ENCODE results near the gene XG.
A peak's percentile ranks its signal among the peaks of the same experiment; 100 is the strongest.
"Not testable (repeated sequence)": the region's sequence is repeated elsewhere in the genome, so short reads cannot be mapped to it uniquely, and the experiment has no call there.

Gene XG

DNA sequence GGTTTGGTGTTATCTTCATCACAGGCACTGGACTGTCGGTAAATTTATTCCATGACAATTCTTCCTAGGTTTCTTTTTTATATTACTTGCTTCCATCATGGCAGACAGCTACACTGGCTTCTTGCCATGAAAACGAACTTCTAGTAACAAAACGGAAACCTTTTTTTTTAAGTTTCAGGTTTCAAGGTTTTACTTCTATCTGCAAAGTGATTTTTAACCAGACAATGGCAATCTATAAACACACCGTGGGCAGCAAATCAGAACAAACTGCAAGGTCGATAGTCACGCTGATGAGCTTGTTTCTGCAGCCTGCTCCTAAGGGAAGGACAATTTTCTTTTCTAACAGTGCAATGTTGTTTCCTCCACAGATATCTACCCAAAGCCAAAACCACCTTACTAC, 29.9 kb downstream of the XG start:
- no peak for DNase-seq

DNA sequence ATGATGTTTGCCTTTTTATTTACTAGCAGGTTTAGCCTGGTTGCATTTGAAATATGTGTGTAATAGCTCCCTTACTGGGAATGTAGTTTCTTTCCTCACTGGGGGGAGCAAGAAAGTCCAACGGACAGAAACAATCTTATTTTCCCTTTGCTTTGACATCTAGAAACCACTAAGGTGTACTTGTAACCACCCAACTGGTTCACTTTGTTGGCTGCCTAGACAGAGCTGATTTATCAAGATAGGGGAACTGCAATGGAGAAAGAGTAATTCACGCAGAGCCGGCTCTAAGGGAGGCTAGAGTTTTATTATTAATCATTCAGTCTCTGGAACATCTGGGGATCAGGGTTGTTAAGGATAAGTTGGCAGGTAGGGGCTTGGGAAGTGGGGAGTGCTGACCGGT, 30.3 kb downstream of the XG start:
- no peak for DNase-seq

DNA sequence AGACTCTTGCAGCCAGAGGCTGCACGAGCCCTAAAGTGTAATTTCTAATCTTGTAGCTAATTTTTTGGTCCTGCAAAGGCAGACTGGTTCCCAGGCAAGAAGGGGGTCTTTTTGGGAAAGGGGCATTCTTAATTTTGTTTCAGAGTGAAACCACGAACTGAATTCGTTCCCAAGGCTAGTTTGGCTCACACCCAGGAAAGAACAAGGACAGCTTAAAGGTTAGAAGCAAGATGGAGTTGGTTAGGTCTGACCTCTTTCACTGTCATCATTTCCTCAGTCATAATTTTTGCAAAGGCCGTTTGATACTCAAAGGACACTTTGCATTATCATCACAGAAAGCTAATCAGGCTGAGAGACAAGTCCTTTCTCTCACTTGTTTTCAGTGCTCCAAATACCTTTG, 30.9 kb downstream of the XG start:
- no peak for DNase-seq

DNA sequence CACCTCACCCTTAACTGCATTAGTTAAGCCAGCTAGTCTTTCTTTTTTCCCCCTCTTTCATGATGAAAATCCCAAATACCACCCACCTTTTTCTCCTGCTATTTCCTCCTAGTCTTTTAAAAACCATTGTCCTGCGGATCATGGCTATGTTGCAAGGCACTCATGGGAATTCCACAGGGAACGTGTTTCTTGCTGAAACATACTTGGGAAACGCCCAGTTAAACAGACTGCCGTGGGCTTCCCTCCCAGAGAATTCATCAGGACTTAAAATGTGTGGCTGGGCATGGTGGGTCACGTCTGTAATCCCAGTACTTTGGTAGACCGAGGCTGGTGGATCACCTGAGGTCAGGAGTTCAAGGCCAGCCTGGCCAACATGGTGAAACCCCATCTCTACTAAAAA, 32.2 kb downstream of the XG start:
- DNase-seq, result no peak

DNA sequence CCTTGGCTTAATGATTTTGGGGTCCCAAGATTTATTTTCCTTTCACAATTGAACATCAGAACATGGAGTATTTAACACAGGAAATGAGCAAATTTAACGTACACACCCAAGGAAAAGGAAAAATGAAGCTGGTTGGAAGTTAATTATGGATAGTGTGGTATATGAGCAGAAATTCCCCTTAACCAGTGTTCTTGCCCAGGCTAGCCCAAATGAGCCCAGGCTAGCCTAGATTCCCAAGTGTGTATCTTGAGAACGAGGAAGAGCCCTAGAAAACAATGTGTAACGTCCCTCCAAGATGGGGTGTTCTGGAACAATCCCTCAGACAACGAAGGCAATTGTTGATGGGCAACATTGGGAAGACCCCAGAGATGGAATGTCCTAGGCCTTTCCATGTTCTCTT, 33.7 kb downstream of the XG start:
- no peak for DNase-seq

DNA sequence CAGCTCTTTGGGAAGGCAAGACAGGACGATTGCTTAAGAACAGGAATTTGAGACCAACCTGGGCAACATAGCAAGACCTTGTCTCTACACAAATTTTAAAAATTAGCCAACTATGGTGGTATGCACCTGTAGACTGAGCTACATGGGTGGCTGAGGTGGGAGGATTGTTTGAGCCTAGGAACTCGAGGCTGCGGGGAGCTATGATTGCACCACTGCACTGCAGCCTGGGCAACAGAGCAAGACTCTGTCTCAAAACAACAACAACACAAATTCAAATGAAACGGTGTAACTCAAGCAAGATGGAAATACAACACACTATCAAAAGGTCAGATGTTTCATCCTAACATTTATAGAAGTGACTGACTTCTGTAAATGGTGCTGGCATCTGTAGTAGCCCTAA, 37.1 kb downstream of the XG start:
- no peak for DNase-seq

DNA sequence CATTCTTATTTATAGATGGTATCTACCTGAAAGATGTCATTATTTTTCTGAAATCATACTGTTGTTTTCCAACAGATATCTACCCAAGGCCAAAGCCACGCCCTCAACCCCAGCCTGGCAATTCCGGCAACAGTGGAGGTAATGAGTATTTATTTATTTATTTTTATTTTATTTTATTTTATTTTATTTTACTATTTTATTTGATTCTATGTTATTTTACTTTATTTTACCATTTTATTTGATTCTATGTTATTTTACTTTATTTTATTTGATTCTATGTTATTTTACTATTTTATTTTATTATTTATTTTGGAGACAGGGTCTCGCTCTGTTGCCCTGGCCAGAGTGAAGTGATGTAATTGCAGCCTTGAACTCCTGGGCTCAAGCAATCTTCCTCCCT, 37.7 kb downstream of the XG start:
- no peak for DNase-seq

DNA sequence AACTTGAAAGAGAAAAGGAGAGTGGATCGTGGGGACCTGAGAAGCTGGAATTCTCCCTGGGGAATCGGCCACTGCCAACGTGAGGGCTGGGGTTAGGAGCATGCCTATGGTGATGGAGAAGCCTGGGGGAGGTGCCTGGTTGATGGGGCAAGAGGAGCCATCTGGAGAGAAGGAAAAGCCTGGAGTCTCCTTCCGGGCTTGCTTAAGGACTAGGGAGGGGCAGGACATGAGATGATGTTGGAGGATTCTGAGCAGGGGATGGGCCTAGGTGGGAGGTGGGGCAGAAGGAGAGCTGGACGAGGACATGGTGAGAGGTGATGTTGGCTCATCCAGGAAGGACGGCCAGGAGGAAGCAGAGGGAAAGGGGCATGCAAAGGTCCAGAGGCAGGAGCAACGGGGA, 41.9 kb downstream of the XG start:
- DNase-seq, result no peak

DNA sequence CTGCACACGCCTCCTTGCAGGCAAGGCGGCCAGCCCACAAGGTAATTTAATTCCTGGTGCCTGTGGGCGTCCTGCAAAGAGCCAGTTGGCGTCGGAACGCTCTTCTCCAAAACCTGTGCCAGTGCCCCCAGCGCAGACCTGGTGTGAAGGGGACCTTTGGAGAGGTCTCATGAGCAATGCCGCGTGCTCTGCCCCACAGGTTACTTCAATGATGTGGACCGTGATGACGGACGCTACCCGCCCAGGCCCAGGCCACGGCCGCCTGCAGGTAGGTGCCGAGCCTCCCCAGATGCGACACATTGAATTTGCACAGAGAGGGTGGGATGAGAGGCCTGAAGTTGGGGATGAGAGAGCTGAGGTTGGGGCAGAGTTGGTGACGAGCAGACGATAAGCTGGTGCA, 42.5 kb downstream of the XG start:
- DNase-seq, result no peak

DNA sequence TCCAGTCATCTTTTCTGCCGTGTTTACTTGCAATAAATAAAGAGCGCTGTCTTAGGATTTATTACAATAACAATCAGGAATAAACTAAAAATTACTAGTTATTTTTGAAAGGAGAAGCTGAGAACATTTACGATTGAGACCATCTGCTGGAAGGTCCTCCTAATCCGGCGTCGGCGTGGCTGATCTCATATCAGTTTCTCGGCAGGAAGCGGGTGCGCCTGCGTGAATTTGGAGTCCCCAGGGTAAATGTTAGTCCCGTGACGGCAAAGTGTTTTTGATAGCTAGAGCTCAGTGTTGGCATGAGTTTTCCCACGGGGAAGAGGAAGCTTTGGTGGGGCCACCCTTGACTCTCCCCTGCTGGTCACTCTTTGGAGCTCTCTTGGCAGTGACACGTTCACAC, 45.0 kb downstream of the XG start:
- not testable (repeated sequence) for DNase-seq

DNA sequence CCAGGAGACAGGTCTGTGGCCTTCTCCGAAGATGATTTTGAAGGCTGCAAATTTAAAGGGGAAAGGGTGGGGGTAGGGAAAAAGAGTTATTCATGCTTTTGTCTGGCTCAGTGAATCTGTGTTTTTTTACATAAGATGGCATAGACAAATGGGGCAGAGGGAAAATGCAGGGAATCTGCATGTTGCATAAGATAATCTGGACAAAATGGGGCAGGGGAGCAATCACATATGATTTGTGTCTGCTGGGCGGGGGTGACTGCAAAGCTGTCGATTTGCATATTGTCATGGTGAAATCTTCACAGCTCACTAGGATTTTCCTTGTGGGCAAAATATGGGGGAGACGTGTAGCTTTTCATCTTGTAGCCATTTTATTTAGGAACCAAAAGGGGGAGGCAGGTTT, 47.5 kb downstream of the XG start:
- DNase-seq, result no peak

DNA sequence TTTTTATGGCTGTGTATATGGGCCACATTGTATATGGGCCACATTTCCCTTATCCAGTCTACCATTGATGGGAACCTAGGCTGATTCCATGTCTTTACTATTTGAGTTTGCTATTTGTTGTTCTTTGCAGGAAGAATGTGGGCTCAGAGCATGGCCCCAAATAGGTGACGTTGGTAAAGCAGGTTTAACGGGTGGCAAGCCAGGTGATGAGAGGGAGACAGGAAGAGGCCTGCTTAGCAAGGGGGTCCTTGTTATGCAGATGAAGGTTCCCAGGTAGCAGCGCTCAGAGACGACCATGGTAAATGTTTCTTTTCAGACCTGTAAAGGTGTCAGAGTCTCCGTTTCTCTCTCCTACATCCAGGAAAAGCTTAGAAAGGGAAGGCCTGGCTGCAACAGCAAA, 48.1 kb downstream of the XG start:
- DNase-seq, result not testable (repeated sequence)

DNA sequence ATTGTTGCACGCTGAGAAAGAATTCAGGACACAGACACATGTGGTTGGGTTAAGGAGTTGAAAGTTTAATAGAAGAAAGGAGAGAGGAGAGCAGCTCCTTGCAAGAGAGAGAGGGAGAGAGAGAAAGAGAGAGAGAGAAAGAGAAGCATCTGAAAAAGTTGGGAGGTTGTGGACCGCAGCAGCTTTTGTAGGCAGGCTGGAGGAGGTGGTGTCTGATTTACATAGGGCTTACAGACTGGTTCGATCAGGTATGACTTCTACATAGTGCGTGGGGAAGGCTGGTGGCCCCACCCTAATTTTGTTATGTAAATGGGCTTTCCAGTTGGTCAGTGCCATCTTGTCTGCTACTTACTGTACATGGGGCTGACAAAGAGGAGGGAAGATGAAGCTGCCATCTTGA, 49.4 kb downstream of the XG start:
- DNase-seq, result no peak

DNA sequence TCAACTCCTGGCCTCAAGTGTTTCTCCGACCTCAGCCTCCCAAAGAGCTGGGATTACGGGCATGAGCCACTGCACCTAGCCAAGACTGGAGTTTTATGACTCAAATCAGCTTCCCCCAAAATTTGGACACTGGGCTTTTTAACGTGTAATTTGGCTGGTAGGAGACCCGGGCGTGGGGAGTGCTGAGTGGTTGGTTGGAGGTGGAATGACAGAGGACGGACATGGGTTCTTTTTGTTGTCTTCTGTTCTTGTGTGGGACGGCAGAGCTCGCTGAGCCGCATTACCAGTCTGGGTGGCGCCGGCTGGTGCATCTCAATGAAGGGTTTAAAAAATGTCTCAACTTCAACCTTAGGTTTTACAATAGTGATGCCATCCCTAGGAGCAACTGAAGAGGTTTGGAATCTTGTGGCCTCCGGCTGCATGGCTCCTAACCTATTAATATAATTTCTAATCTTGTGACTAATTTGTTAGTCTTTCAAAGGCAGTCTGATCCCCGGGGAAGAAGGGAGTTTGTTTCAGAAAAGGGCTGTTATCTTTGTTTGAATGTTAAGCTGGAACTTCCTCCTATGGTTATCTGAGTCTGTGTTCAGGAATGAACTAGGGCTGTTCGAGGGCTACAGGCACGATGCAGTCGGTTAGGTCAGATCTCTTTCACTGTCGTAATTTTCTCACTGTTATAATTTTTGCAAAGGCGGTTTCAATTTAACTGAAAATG, 50.7 kb downstream of the XG start:
- not testable (repeated sequence) for DNase-seq

DNA sequence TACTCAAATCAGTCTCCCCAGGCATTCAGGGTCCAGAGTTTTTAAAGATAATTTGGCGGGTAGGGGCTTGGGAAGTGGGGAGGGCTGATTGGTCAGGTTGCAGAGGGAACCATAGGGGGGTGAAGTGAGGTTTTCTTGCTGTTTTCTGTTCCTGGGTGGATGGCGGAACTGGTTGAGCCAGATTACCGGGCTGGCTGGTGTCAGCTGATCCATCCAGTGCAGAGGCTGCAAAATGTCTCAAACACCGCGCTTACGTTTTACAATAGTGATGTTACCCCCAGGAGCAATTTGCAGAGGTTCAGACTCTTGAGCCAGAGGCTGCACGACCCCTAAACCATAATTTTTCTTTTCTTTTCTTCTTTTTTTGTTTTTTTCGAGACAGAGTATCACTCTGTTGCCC, 51.6 kb downstream of the XG start:
- not testable (repeated sequence) for DNase-seq

DNA sequence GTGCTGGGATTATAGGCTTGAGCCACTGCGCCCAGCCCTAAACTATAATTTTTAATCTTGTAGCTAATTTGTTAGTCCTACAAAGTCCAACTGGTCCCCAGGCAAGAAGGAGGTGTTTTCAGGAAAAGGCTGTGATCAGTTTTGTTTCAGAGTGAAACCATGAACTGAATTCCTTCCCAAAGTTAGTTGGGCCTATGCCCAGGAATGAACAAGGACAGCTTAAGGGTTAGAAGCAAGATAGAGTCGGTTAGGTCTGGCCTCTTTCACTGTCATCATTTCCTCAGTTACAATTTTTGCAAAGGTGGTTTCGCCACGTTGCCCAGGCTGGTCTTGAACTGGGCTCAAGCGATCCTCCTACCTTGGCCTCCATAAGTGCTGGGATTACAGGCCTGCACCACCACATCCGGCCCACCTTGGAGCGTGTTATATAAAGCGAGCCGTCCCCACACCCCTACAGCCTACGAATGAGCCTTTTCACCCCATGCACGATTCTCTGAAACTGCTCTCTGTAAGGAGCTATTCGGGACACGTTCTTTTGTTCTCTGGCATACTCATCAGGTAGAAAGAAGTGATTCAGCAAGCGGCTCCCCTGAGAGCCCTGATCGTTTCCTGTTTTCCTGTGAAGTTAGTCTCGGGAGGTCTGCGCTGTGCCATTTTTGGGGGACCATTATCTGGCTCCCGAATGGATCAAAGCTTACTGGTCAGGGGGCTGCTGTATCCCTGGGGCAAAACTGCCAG, 52.4 kb downstream of the XG start:
- DNase-seq, result not testable (repeated sequence)

DNA sequence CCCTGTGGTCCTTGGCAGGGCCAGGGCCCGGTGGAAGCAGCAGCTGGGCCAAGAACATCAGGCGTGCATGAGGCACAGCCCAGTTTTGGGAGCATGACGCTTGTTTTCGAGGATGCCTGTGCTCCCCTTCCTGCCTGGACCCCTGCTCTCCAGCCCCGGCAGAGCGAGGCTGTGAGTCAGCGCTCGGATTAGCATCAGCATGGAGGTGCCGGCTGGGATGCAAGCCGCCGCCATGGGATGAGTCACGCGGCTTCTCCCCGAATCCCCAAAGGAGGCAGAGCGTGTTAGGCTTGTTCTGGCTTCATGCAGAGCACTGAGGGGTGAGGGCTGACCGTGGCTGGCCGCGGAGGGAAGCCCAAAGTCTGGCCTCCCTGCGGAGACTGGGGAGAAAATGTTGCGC, 53.0 kb downstream of the XG start:
- not testable (repeated sequence) for DNase-seq

DNA sequence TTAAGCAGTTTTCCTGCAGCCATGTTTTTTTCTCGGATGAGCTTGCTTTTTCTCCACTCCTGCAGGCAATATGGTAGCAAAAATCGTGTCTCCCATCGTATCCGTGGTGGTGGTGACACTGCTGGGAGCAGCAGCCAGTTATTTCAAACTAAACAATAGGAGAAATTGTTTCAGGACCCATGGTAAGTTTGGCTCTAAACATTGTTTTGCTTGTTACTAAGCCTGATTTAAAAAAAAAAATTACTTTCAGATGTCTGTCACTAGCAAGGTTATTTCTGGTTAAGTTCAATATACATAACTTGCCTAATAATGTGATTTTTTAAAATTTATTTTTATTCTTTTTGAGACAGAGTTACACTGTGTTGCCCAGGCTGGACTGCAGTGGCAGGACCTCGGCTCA, 59.4 kb downstream of the XG start:
- DNase-seq, result no peak

DNA sequence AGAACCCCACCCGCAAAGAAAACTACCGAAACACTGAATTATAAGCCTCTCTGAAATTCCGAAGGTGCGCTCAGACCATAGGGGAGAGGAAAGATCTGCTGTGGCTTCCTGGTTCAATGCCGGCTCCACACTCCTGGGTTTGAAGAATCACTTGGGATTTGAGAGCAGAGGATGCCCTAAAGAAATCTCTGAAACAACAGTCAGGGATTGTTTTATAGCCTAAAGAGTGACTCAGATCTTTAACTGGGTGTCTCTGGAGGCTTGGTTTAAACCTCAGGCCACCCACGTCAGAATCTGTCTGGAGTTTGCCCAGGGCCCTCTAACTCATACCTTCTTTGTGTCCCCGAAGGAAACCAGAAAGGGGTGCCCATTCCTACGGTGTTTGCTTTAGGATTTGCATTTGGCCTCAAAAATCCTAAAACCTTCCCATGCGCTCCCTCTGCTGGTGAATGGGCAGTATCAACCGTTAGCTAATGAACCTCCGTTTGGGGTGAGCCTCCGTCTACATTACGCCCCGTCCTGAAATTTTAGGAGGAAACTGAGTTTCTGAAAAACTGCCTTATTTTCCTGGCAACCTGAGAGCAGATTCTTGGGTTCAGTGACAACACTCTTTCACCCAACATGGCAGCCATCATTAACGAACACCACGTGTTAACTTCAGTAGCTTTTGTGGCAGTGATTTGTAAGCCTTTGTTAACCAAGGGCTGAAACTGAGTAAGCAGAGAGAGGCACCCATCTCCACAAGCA, 60.5 kb downstream of the XG start:
- DNase-seq, result peak; percentile 50 to 56

DNA sequence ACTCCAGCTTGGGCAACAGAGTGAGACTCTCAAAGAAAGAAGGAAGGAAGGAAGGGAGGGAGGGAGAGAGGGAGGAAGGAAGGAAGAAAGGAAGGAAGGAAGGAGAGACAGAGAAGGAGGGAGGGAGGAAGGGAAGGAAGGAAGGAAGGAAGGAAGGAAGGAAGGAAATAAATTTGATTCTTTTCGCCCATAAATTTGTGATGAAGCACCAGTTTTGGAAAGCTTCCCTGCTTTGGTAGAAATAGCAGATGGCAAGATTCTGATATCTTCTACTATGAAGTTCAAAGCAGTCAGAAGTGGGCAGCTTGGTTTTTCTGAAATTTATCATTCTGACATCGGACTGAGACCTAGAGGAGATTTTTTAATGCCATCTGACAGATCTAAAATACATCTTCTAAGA, 65.2 kb downstream of the XG start:
- no peak for DNase-seq

DNA sequence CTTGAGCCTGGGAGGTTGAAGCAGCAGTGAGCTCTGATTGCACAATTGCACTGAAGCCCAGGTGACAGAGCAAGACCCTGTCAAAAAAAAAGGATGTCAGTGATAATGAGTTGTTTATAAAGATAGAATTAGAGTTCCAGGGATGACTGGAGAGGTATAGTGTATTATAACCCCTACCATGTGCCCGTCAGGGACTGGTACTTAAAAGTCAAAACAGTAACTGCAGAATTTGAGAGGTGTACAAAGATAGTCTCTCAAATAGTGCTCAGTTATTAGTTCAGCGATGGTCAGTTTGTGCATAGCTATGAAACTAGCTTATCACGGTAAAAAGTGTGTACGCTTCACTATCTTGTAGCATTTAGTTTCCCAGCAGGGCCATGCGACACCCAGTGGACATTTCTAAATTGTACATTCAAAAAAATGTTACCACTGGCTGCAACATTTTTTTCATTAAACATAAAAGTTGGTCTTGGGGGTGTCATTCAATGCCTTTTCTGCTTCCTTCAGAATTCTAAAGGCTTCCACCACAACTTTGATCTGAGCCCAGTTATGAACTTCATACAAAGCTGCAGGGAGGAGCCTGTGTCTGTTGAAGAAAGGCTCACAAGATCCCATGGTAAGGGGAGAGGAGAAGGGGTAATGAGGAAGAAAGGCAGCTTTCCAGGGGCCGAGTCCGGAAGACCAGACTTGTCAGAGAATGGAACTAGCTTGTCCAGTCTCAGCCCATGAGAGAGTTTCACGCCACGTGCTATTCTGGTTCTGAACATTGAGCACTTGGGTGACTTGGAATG, 67.7 kb downstream of the XG start:
- no peak for DNase-seq

DNA sequence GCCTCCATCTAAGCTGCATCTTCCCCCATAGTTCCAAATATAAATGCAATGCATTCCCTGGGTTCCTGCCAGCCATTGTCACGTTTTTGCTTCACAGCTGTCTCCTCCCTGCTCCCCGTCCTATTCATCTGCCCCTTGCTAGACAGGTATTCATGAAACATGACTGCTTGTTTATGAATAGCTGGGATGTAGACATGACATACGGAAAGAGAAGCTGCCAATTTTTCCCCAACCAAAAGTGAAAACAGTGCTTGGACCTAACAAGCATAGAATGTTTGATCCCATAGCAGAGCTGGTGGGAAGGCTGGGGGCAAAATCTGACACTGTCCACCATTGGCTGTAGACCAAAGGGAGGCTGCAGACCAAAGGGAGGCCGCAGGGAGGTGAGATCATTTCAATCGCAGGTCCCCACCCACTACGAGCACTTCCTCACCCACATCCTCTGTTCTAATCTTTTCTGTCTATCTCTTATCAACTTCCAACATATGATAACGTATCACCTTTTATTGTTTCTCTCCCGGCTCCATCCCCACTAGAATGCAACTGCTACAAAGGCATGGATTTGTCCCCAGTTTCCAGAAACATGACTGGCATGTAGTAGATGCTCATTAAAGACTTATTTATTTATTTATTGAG, 68.4 kb downstream of the XG start:
- DNase-seq, result no peak

All from CD4-positive, alpha-beta T cell treated with Interleukin-4 for 1 hour (primary cell).